GM13977 (cell line): ENCODE data around the gene SOX12.
A peak's percentile ranks its signal among the peaks of the same experiment; 100 is the strongest.

ENCODE experiments used
- DNase-seq: peaks from one replicate; pipeline ENCODE4 v3.0.0; 2012; ENCODE audit warnings: low spot score
- in situ Hi-C: fragments of 300-500 bp; cut with MboI; formaldehyde crosslinking; loops from one replicate; pipeline ENCODE4 v1.12.0; 2022; ENCODE audit warnings: low sequenced_read_pairs, low pct_unique_long_range_greater_than_20kb, mixed read lengths, inconsistent platforms; ENCODE audit not compliant: unreplicated experiment
- TF ChIP-seq, protein P1 (sequence below): IDR thresholded peaks from 2 replicates; pipeline ENCODE4 v1.5.1; 2012; ENCODE audit warnings: mild to moderate bottlenecking, control low read depth; ENCODE audit not compliant: insufficient read depth; ENCODE audit errors: extremely low read depth, missing control alignments

SOX12 gene

DNA sequence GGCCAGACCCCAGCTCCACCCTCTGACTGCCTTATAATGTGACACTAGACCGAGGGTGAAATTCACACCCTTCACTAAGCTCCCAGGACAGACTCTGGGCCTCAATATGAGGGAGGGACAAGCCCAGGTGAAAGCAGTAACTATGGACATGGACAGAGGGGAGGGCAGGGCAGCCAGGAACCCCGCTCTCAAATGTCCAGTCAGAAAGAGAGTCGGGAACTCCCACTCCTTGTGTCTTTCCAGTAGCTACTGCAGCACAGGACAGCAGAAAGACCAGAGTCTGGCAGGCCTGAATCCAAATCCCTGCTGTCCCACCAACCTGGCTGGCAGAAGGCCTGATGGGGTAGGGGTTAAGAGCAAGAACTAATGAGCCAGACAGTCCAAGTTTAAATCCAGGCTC is 41.2 kb upstream of the SOX12 start:
- no peak for DNase-seq
- TF ChIP-seq, protein P1, sequence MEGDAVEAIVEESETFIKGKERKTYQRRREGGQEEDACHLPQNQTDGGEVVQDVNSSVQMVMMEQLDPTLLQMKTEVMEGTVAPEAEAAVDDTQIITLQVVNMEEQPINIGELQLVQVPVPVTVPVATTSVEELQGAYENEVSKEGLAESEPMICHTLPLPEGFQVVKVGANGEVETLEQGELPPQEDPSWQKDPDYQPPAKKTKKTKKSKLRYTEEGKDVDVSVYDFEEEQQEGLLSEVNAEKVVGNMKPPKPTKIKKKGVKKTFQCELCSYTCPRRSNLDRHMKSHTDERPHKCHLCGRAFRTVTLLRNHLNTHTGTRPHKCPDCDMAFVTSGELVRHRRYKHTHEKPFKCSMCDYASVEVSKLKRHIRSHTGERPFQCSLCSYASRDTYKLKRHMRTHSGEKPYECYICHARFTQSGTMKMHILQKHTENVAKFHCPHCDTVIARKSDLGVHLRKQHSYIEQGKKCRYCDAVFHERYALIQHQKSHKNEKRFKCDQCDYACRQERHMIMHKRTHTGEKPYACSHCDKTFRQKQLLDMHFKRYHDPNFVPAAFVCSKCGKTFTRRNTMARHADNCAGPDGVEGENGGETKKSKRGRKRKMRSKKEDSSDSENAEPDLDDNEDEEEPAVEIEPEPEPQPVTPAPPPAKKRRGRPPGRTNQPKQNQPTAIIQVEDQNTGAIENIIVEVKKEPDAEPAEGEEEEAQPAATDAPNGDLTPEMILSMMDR: no peak
- in situ Hi-C loops: no loop called here

GRCh38 chr20:286508-286907 is 38.8 kb upstream of the SOX12 start:
- in situ Hi-C loops: no loop called here
- TF ChIP-seq, protein P1: no peak
- DNase-seq: no peak

GRCh38 chr20:288956-289692 is 36.2 kb upstream of the SOX12 start:
- no peak for DNase-seq
- in situ Hi-C loops: no loop called here
- TF ChIP-seq, protein P1: no peak

DNA sequence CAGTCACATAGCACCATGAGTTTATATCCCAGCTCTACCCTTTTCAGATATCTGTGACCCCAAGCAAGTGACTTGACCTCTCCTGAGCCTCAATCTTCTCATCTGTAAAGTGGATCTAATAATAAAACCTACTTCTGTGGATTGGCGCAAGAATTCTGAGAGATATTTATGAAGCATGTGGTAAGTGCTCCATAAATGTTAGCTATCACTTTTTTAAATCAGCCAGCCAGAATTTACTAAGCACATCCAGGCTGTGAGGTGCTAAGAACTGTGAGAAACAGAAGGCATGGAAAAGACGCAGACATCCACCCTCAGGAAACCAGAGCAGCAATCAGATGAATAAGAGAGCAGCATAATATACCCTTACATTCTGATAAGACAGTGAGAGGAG is 35.7 kb upstream of the SOX12 start:
- TF ChIP-seq, protein P1: no peak
- DNase-seq: no peak
- in situ Hi-C loops: no loop called here

- peak; percentile 96 for DNase-seq
- in situ Hi-C loops: no loop called here
- TF ChIP-seq, protein P1: peak; percentile 12
Observed at GRCh38 chr20:290084-290831, 35.1 kb upstream of the SOX12 start, which contains the start of gene C20orf96. Gene C20orf96, minus strand, starts transcription at chr20:290750. Its CDS starts 140 bp downstream, at chr20:290610.

GRCh38 chr20:294602-295001 is 30.8 kb upstream of the SOX12 start:
- in situ Hi-C loops: no loop called here
- no peak for DNase-seq
- TF ChIP-seq, protein P1: no peak
